Measurements from ENCODE around the gene C1orf226.

DNA sequence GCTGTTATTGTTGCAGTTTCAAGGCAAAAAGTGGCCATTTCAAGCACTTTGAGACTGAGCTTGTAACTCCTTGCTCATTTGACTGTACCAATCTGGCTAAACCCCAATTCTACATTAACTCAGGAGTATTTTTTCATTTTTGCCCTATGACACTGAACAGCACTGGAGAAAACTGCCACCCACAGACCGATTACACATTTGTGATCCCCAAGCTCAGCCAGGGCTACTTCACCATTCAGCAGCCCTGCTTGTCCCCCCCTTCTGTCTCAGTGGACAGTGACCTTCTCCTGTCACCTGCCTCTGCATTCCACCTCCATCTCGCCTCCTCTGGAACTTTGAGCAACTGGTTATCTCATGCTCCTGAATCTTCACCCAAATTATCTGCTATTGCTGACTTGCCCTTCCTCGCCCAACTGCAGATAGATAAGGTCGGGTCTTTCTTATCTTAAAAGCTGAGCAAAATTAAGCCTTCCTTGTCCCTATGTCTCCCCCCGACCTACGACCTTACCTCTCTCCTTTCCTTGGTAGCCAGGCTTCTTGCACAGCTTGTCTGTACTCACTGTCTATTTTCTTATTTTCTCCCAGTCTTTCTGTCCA lies 30.2 kb upstream of the C1orf226 start:
- TF ChIP-seq, protein P1, sequence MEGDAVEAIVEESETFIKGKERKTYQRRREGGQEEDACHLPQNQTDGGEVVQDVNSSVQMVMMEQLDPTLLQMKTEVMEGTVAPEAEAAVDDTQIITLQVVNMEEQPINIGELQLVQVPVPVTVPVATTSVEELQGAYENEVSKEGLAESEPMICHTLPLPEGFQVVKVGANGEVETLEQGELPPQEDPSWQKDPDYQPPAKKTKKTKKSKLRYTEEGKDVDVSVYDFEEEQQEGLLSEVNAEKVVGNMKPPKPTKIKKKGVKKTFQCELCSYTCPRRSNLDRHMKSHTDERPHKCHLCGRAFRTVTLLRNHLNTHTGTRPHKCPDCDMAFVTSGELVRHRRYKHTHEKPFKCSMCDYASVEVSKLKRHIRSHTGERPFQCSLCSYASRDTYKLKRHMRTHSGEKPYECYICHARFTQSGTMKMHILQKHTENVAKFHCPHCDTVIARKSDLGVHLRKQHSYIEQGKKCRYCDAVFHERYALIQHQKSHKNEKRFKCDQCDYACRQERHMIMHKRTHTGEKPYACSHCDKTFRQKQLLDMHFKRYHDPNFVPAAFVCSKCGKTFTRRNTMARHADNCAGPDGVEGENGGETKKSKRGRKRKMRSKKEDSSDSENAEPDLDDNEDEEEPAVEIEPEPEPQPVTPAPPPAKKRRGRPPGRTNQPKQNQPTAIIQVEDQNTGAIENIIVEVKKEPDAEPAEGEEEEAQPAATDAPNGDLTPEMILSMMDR (IDR thresholded peaks at IDR 0.05; ENCODE audit: low read depth, low read length) = no peak
- no peak for TF ChIP-seq POLR2A (IDR thresholded peaks at IDR 0.05; ENCODE audit: extremely low read depth, insufficient read length)
- TF ChIP-seq, protein P2, sequence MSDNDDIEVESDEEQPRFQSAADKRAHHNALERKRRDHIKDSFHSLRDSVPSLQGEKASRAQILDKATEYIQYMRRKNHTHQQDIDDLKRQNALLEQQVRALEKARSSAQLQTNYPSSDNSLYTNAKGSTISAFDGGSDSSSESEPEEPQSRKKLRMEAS (IDR thresholded peaks at IDR 0.05; ENCODE audit: low read depth, low read length) = no peak
